Measurements from ENCODE around the gene SAP30L. TPM values are rescaled to one million over a fixed set of nuclear protein-coding genes. Genes with fewer than 3 reads are reported as not detected.

Gene SAP30L
- total RNA-seq, 1 donor from 2014 or later: 18.1 TPM

DNA sequence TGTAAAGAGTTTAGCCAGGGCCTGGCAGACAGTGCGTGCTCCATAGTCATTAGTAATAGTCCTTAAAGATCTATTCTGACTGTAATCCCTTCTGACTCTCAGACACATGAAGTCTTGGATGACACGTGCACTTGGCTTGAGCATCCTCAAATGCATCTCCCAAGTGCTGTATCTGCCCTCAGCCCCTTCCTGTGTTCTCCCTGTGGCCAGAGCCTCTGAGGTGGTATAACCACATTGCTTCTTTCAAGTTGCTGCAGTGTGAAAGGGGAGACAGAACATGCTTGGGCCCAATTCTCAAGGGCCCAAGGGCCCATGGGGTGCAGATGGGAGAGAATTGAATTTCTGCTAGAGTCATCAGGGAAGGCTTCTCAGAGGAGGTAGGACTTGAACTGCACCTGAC lies 62.3 kb downstream of the SAP30L start:
- H3K4me1 Mint-ChIP-seq (ENCODE audit: low read depth, unreplicated experiment): peaks cover 6% of the 10 kb centered on the region
- H3K27me3 Mint-ChIP-seq (ENCODE audit: unreplicated experiment): peaks cover 6% of the 10 kb centered on the region
- H3K9me3 Mint-ChIP-seq (ENCODE audit: unreplicated experiment): no peaks in the 10 kb centered on the region
- H3K27ac Mint-ChIP-seq (ENCODE audit: unreplicated experiment): no peak overlapping the region
- no peaks in the 10 kb centered on the region for H3K36me3 Mint-ChIP-seq (ENCODE audit: unreplicated experiment)
- no peak for DNase-seq
- H3K4me3 Mint-ChIP-seq (ENCODE audit: unreplicated experiment): no peak overlapping the region
- TF ChIP-seq, protein P1, sequence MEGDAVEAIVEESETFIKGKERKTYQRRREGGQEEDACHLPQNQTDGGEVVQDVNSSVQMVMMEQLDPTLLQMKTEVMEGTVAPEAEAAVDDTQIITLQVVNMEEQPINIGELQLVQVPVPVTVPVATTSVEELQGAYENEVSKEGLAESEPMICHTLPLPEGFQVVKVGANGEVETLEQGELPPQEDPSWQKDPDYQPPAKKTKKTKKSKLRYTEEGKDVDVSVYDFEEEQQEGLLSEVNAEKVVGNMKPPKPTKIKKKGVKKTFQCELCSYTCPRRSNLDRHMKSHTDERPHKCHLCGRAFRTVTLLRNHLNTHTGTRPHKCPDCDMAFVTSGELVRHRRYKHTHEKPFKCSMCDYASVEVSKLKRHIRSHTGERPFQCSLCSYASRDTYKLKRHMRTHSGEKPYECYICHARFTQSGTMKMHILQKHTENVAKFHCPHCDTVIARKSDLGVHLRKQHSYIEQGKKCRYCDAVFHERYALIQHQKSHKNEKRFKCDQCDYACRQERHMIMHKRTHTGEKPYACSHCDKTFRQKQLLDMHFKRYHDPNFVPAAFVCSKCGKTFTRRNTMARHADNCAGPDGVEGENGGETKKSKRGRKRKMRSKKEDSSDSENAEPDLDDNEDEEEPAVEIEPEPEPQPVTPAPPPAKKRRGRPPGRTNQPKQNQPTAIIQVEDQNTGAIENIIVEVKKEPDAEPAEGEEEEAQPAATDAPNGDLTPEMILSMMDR (IDR thresholded peaks at IDR 0.05; ENCODE audit: partially characterized antibody, unreplicated experiment): no peak

DNA sequence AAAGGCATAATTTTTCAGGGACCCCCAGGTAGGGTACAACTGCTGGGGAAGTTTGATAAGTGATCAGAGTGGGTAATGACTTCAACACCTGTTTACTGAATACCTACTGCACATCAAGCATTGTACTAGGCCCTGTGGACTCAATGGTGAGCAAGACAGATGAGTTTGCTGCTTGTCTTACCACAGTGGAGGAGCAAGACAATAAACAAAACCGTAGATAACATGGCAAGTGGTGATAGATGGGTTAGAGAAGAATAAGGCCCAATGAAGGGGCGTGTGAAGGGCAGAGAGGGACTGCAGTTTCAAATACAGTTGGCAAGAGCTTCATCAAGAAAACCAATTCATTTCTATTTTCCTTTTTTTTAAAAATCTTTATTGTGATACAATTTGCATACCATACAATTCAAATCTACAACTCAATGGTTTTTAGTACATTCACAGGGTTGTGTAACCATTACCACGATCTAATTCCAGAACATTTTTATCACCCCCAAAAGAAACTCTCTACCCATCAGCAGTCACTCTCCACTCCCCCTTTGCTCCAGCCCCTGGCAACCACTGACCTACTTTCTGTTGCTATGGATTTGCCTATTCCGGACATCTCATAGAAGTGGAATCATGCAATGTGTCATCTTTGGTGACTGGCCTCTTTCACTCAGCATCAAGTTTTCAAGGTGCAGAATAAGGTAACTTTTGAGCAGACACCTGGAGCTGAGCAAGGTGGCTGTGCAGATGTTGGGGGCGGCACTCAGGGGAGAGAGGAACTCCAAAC lies 64.2 kb downstream of the SAP30L start:
- peaks cover 6% of the 10 kb centered on the region for H3K4me1 Mint-ChIP-seq (ENCODE audit: low read depth, unreplicated experiment)
- no peak overlapping the region for H3K4me3 Mint-ChIP-seq (ENCODE audit: unreplicated experiment)
- no peaks in the 10 kb centered on the region for H3K36me3 Mint-ChIP-seq (ENCODE audit: unreplicated experiment)
- TF ChIP-seq, protein P1 (IDR thresholded peaks at IDR 0.05; ENCODE audit: partially characterized antibody, unreplicated experiment): no peak
- H3K27me3 Mint-ChIP-seq (ENCODE audit: unreplicated experiment): peaks cover 8% of the 10 kb centered on the region
- H3K27ac Mint-ChIP-seq (ENCODE audit: unreplicated experiment): no peak overlapping the region
- DNase-seq: no peak
- peaks cover 2% of the 10 kb centered on the region for H3K9me3 Mint-ChIP-seq (ENCODE audit: unreplicated experiment)

Other genes with a start within 250 kb of the SAP30L start
- 0.47 TPM for gene HAND1, start 32.2 kb downstream of the SAP30L start, total RNA-seq (ENCODE audit: unreplicated experiment)

All from glutamatergic neuron (in vitro differentiated cells).